Type B pancreatic cell (in vitro differentiated cells): ENCODE measurements around the gene SET. TPM values are rescaled to one million over a fixed set of nuclear protein-coding genes. Genes with fewer than 3 reads are reported as not detected.

ENCODE experiments used
- DNase-seq: peaks from one replicate; pipeline ENCODE4 v3.0.0; 2021; ENCODE audit warnings: mixed read lengths; ENCODE audit not compliant: unreplicated experiment; ENCODE audit errors: extremely low spot score
- H3K27ac Mint-ChIP-seq: 2 replicates; pipeline ENCODE4 v1.8.0; 2021; ENCODE audit warnings: mild to moderate bottlenecking, mixed read lengths
- H3K27me3 Mint-ChIP-seq: 2 replicates; pipeline ENCODE4 v1.8.0; 2021; ENCODE audit warnings: mixed read lengths
- H3K36me3 Mint-ChIP-seq: 2 replicates; pipeline ENCODE4 v1.8.0; 2021; ENCODE audit warnings: mixed read lengths
- H3K4me1 Mint-ChIP-seq: one replicate; pipeline ENCODE4 v1.8.0; 2021; ENCODE audit warnings: mixed read lengths; ENCODE audit not compliant: unreplicated experiment
- H3K4me3 Mint-ChIP-seq: 2 replicates; pipeline ENCODE4 v1.8.0; 2021; ENCODE audit warnings: mild to moderate bottlenecking, mixed read lengths
- H3K9me3 Mint-ChIP-seq: 2 replicates; pipeline ENCODE4 v1.8.0; 2021; ENCODE audit warnings: mixed read lengths
- total RNA-seq: library from RNA; stranded (reverse); gene quantifications from 2 replicates; pipeline ENCODE4 v1.2.1, GENCODE V29; 2021; ENCODE audit warnings: low replicate concordance
- TF ChIP-seq, protein P1 (sequence below): fragments of 200-600 bp; sonication (generic); conservative IDR thresholded peaks from 2 replicates; pipeline ENCODE4 v1.5.0; 2021; ENCODE audit warnings: antibody characterized with exemption, mild to moderate bottlenecking

SET gene
- total RNA-seq, 1 donor from 2014 or later, result 545 TPM

DNA sequence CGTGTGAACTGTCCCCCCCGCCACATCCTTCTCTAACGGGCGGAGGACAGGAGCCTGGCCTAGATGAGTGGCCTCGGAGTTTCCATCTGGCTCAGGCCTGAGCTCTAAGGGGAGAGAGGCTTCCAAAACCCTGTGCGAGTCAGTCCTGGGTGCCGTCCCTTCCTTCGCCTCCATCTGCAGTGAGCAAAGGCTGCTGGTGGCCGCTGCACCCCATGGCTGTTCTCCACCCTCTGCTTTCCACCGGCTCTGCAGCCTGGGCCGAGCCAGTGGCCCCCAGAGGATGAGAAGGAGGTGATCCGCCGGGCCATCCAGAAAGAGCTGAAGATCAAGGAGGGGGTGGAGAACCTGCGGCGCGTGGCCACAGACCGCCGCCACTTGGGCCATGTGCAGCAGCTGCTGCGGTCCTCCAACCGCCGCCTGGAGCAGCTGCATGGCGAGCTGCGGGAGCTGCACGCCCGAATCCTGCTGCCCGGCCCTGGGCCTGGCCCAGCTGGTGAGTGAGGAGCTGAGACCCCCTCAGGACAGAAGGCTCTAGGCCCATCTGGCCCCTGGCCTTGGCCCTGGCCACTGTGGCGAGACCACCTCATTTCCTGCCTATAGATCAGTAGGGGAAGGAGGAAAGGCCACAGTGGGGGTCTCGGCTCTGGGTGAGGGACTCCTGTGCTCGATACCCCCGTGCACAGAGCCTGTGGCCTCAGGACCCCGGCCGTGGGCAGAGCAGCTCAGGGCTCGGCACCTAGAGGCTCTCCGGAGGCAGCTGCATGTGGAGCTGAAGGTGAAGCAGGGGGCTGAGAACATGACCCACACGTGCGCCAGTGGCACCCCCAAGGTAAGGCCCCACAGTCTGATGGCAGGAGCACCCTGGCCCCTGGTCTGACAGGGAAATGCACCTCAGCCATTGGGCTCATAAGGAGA is 16.3 kb downstream of the SET start:
- no peak overlapping the region for H3K27ac Mint-ChIP-seq
- no peaks in the 10 kb centered on the region for H3K4me1 Mint-ChIP-seq
- TF ChIP-seq, protein P1, sequence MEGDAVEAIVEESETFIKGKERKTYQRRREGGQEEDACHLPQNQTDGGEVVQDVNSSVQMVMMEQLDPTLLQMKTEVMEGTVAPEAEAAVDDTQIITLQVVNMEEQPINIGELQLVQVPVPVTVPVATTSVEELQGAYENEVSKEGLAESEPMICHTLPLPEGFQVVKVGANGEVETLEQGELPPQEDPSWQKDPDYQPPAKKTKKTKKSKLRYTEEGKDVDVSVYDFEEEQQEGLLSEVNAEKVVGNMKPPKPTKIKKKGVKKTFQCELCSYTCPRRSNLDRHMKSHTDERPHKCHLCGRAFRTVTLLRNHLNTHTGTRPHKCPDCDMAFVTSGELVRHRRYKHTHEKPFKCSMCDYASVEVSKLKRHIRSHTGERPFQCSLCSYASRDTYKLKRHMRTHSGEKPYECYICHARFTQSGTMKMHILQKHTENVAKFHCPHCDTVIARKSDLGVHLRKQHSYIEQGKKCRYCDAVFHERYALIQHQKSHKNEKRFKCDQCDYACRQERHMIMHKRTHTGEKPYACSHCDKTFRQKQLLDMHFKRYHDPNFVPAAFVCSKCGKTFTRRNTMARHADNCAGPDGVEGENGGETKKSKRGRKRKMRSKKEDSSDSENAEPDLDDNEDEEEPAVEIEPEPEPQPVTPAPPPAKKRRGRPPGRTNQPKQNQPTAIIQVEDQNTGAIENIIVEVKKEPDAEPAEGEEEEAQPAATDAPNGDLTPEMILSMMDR, result no peak
- no peaks in the 10 kb centered on the region for H3K36me3 Mint-ChIP-seq
- H3K27me3 Mint-ChIP-seq, result no peaks in the 10 kb centered on the region
- H3K4me3 Mint-ChIP-seq, result no peak overlapping the region
- no peak for DNase-seq
- H3K9me3 Mint-ChIP-seq, result no peaks in the 10 kb centered on the region

- no peaks in the 10 kb centered on the region for H3K9me3 Mint-ChIP-seq
- no peak overlapping the region for H3K27ac Mint-ChIP-seq
- no peaks in the 10 kb centered on the region for H3K4me1 Mint-ChIP-seq
- no peaks in the 10 kb centered on the region for H3K27me3 Mint-ChIP-seq
- H3K36me3 Mint-ChIP-seq, result no peaks in the 10 kb centered on the region
- H3K4me3 Mint-ChIP-seq, result no peak overlapping the region
- no peak for DNase-seq
- TF ChIP-seq, protein P1, result no peak
These were observed 17.0 kb downstream of the SET start for GRCh38 chr9:128706045-128706444.

DNA sequence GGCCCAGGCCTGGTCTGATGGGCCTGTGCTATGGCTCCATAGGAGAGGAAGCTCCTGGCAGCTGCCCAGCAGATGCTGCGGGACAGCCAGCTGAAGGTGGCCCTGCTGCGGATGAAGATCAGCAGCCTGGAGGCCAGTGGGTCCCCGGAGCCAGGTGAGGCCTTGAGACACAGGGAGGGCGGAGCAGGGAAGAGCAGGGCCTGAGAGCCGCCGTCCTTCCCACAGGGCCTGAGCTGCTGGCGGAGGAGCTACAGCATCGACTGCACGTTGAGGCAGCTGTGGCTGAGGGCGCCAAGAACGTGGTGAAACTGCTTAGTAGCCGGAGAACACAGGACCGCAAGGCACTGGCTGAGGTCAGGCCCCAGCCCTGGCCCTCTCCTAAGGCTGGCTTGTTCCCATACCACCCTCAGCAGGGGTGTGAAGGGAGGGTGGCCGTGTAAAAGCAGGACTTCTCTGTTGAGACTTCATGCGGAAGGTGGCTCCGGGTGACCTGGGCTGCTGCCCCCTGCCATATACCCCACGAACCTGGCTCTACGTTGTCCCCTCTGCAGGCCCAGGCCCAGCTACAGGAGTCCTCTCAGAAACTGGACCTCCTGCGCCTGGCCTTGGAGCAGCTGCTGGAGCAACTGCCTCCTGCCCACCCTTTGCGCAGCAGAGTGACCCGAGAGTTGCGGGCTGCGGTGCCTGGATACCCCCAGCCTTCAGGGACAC is 17.8 kb downstream of the SET start:
- Mint-ChIP-seq H3K36me3 (no peaks in the 10 kb centered on the region), H3K9me3 (no peaks in the 10 kb centered on the region), H3K27me3 (no peaks in the 10 kb centered on the region), H3K4me3 (no peak overlapping the region), H3K27ac (no peak overlapping the region), H3K4me1 (no peaks in the 10 kb centered on the region)
- DNase-seq, result no peak
- TF ChIP-seq, protein P1, result no peak

- no peak for DNase-seq
- TF ChIP-seq, protein P1, result no peak
- Mint-ChIP-seq H3K36me3 (no peaks in the 10 kb centered on the region), H3K4me1 (no peaks in the 10 kb centered on the region), H3K4me3 (no peak overlapping the region), H3K9me3 (no peaks in the 10 kb centered on the region), H3K27ac (no peak overlapping the region), H3K27me3 (no peaks in the 10 kb centered on the region)
These were observed 18.4 kb downstream of the SET start for GRCh38 chr9:128707446-128707845.

GRCh38 chr9:128712451-128713410 is 23.7 kb downstream of the SET start:
- TF ChIP-seq, protein P1, result no peak
- Mint-ChIP-seq H3K4me3 (no peak overlapping the region), H3K9me3 (no peaks in the 10 kb centered on the region), H3K27ac (no peak overlapping the region), H3K36me3 (no peaks in the 10 kb centered on the region), H3K4me1 (no peaks in the 10 kb centered on the region), H3K27me3 (no peaks in the 10 kb centered on the region)
- no peak for DNase-seq
